Stimulated activated CD8-positive, alpha-beta memory T cell treated with anti-CD3 and anti-CD28 coated beads, Interleukin-7, amount 100 ng/mL, for 24 hours (primary cell): ENCODE data around the gene LEPROT.

Source experiments
- DNase-seq: peaks from one replicate; pipeline ENCODE4 v3.0.0-alpha.2; 2020; ENCODE audit warnings: low read depth

LEPROT gene

DNA sequence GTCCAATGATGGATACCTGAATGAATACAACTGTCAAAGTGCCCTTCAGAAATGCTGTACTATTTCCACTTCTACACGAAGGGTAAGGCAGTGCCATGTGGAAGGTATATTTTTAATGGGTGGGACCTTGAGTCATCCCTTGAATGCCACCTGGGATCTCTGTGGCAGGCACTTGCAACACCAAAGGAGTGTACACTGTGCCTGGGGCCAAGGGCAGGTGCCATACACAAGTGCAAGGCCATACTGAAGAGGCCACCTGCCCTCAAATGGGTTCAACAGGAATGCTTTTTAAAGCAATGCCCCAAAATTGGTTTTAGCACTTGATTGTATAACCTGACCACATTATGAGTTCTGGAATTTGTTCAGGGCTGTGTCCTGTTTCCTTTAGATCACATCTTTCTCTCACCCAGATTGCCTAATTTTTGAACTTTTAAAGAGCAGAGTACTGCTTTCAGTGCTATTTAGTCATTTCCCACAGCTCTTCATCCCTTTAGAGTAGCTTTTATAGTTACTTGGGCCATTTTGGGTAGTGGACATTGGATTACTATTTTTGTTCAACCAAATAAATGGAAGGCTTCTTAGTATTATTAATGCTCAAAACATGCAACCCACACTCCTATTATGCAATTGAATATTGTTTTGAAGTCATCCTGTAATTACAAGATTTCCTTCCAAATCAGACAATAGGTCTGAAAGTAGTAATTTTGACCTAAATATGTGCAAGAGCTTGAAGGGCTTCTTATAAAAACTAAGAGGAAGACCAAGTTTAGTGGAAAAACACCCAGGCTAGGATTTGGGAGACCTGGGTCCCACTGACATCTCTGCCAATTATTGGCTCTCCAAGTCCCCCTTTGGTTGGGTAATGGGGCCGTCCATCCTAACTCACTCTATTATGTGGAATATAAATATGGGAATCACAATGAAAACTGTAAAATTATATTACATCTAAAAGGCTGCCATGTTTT, 57.2 kb downstream of the LEPROT start:
- DNase-seq: no peak

DNA sequence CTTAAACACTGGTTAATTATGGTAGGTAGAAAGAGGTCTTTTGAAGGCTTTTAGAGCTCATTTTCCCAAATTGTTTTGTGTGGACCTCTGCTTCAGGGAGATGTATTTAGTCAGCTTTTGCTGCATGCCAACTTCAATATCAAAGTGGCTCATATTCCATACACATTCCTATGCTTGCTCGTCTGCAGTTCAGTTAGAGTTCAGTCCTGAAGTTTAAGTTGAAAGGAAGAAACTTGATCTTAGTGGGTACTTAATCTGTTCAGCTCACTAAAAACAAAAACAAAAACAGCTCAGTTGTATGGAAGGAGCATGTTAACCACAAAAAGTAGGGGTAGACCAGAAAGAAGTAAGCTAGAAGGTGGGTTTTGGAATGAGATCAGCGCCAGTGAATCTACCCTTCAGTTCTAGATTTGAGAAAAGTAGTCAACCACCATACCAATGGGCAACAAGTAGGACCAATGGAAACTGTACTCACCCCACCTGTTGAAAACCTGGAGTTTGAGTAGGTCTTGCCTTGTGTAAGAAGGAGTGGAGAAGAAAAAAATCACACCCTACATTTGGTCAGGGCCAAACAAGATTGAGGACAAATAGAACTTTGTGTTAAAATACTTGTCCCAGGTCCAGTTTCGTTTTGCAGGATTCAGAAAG, 58.0 kb downstream of the LEPROT start:
- DNase-seq: no peak

- DNase-seq: no peak
Observed at GRCh38 chr1:65479554-65480204, 59.2 kb downstream of the LEPROT start.

DNA sequence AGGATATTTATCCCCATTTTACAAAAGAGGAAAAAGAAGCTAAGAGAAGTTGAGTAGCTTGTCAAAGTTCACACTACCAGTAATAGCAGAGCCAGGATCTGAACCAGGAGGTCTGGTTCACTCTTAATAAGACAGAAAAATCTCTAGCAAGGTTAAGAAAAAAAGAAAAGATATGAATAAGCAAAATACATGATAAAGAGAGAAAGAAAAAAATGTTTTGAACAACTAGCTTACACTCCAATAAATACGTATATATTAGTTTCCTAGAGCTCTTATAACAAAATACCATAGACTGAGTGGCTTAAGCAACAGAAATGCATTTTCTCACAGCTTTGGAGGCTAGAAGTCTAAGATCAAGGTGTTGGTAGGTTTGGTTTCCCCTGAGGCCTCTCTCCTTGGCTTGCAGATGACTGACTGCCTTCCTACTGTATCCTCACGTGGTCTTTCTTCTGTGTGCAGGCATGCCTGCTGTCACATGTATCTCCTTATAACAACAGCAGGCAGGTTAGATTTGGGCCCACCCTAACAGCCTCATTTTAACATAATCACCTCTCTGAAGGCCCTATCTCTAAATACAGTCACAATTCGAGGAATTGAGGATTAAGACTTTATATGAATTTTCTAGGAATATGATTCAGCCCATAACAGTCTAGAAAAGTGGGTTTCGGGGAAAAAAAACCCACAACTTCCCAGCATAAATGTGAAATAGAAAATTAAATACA, 60.4 kb downstream of the LEPROT start:
- no peak for DNase-seq

- no peak for DNase-seq
Observed at GRCh38 chr1:65483993-65484754, 63.7 kb downstream of the LEPROT start.
